A673 (cell line): ENCODE results near the gene CHKA. TPM values are rescaled to one million over a fixed set of nuclear protein-coding genes. Genes with fewer than 3 reads are reported as not detected.
"Not testable (repeated sequence)": the region's sequence is repeated elsewhere in the genome, so short reads cannot be mapped to it uniquely, and the experiment has no call there.

Experiments
- BruUV-seq: library from RNA; stranded (reverse); fragments of 400-500 nt; replicated peaks from 2 replicates; lab custom pipeline; 2021; lab: Mats Ljungman, UMichigan
- CTCF ChIA-PET: fragments of 300-600 bp; sonication (Branson Sonifier 250); formaldehyde crosslinking; loops from one replicate; lab custom pipeline; 2022; ENCODE audit warnings: antibody characterized with exemption; lab: Charles Lee
- POLR2A ChIA-PET: fragments of 300-600 bp; sonication (Branson Sonifier 250); formaldehyde crosslinking; loops from one replicate; lab custom pipeline; 2022; ENCODE audit warnings: antibody characterized with exemption; ENCODE audit not compliant: low non-redundant PET; lab: Charles Lee
- DNase-seq: peaks from one replicate; pipeline ENCODE4 v3.0.0-alpha.2; 2015; ENCODE audit warnings: low spot score
- H3K27ac ChIP-seq: fragments of 200-600 bp; sonication (generic); 2 replicates; pipeline ENCODE4 v1.5.1; 2016; ENCODE audit warnings: mixed run types, low read depth, mild to moderate bottlenecking, mixed read lengths, antibody characterized with exemption, low read length; ENCODE audit not compliant: poor library complexity, severe bottlenecking
- H3K27me3 ChIP-seq: fragments of 200-600 bp; sonication (generic); replicated peaks from 2 replicates; pipeline ENCODE4 v1.6.1; 2017; ENCODE audit warnings: mixed run types, low read depth, mild to moderate bottlenecking, mixed read lengths, antibody characterized with exemption, low read length; ENCODE audit not compliant: insufficient read depth, poor library complexity
- H3K36me3 ChIP-seq: fragments of 200-600 bp; sonication (generic); 2 replicates; pipeline ENCODE4 v1.6.1; 2016; ENCODE audit warnings: mixed run types, mild to moderate bottlenecking, mixed read lengths, antibody characterized with exemption, low read length; ENCODE audit not compliant: insufficient read depth, poor library complexity, severe bottlenecking
- H3K4me1 ChIP-seq: fragments of 200-600 bp; sonication (generic); 2 replicates; pipeline ENCODE4 v1.6.1; 2017; ENCODE audit warnings: mixed run types, mild to moderate bottlenecking, mixed read lengths, antibody characterized with exemption, low read length; ENCODE audit not compliant: insufficient read depth, poor library complexity, severe bottlenecking
- H3K4me3 ChIP-seq: fragments of 200-600 bp; sonication (generic); 2 replicates; pipeline ENCODE4 v1.5.1; 2016; ENCODE audit warnings: low read depth, mixed run types, mild to moderate bottlenecking, mixed read lengths, low read length; ENCODE audit not compliant: poor library complexity, severe bottlenecking
- H3K9me3 ChIP-seq: fragments of 200-600 bp; sonication (generic); 2 replicates; pipeline ENCODE4 v1.6.1; 2016; ENCODE audit warnings: mixed run types, low read depth, mild to moderate bottlenecking, mixed read lengths, antibody characterized with exemption, low read length; ENCODE audit not compliant: poor library complexity, severe bottlenecking
- EZH2 ChIP-seq: fragments of 200-600 bp; sonication (generic); IDR thresholded peaks from 2 replicates; pipeline ENCODE4 v1.6.1; 2017; ENCODE audit warnings: borderline replicate concordance, low read depth, mild to moderate bottlenecking, mixed read lengths, antibody characterized with exemption, low read length; ENCODE audit not compliant: poor library complexity, severe bottlenecking
- intact Hi-C: fragments of 100-400 bp; cut with micrococcal nuclease; formaldehyde crosslinking; loops from one replicate; pipeline ENCODE4 v1.10.0; 2022; ENCODE audit not compliant: unreplicated experiment
- total RNA-seq: library from RNA; stranded (reverse); gene quantifications from 2 replicates; pipeline ENCODE4 v1.2.3, GENCODE V29; 2021
- TF ChIP-seq, protein P1 (sequence below): fragments of 300-800, 200-600 bp; sonication (generic); conservative IDR thresholded peaks from 2 replicates; pipeline ENCODE4 v1.5.1; 2017; ENCODE audit warnings: low read depth, mild to moderate bottlenecking, antibody characterized with exemption, low read length, moderate library complexity, mixed read lengths

Gene CHKA
- total RNA-seq, 1 experiment from 2014 or later: 37.5 TPM

DNA sequence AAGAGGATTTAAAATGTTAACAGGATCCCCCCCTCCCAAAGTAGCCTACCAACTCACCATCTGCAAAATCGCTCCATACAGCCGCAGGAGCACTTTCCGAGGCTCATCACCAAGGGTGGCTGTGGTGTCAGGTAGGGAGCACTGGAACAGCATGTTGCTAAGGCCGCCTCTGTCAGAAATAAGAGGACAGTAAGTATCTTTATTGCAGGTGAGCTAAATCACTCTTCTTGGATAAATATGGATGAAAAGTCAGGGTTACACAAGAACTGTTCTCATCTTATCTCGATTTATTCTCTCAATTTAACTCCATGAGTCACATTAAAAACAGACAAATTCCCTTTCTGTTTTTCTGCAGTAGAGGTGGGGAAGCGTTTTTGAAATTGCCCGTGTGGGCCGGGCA, 24.2 kb downstream of the CHKA start:
- no TSS peak for BruUV-seq
- Histone ChIP-seq H3K9me3 (no peaks in the 10 kb centered on the region), H3K4me1 (no peaks in the 10 kb centered on the region), H3K27me3 (no peaks in the 10 kb centered on the region), H3K4me3 (no peak overlapping the region), H3K27ac (no peak overlapping the region), H3K36me3 (no peaks in the 10 kb centered on the region)
- CTCF ChIA-PET: no interaction called here
- intact Hi-C loops: no loop called here
- POLR2A ChIA-PET: no interaction called here
- TF ChIP-seq EZH2: no peak
- TF ChIP-seq, protein P1, sequence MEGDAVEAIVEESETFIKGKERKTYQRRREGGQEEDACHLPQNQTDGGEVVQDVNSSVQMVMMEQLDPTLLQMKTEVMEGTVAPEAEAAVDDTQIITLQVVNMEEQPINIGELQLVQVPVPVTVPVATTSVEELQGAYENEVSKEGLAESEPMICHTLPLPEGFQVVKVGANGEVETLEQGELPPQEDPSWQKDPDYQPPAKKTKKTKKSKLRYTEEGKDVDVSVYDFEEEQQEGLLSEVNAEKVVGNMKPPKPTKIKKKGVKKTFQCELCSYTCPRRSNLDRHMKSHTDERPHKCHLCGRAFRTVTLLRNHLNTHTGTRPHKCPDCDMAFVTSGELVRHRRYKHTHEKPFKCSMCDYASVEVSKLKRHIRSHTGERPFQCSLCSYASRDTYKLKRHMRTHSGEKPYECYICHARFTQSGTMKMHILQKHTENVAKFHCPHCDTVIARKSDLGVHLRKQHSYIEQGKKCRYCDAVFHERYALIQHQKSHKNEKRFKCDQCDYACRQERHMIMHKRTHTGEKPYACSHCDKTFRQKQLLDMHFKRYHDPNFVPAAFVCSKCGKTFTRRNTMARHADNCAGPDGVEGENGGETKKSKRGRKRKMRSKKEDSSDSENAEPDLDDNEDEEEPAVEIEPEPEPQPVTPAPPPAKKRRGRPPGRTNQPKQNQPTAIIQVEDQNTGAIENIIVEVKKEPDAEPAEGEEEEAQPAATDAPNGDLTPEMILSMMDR: no peak
- no peak for DNase-seq

DNA sequence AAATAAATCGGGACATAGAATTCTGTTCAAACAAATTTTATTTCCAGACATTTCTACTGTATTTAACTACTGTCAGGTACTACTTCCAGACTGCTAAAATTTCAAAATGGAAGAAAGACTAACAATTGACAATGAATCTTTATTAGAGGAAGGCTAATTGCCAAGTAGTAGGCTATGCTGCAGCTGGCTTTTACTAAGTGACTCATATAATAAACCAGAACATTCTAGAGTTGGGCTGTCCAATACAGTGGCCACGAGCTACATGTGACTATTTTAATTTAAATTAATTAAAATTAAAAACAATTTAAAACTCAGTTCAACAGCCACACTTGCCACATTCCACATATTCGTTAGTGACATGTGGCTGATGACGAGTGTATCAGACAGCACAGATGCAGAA, 27.6 kb downstream of the CHKA start:
- H3K4me3 ChIP-seq: no peak overlapping the region
- no peaks in the 10 kb centered on the region for H3K27me3 ChIP-seq
- TF ChIP-seq, protein P1: no peak
- BruUV-seq: no TSS peak
- no peaks in the 10 kb centered on the region for H3K36me3 ChIP-seq
- H3K4me1 ChIP-seq: no peaks in the 10 kb centered on the region
- DNase-seq: no peak
- CTCF ChIA-PET: no interaction called here
- no peak overlapping the region for H3K27ac ChIP-seq
- no peaks in the 10 kb centered on the region for H3K9me3 ChIP-seq
- intact Hi-C loops: no loop called here
- POLR2A ChIA-PET: no interaction called here

DNA sequence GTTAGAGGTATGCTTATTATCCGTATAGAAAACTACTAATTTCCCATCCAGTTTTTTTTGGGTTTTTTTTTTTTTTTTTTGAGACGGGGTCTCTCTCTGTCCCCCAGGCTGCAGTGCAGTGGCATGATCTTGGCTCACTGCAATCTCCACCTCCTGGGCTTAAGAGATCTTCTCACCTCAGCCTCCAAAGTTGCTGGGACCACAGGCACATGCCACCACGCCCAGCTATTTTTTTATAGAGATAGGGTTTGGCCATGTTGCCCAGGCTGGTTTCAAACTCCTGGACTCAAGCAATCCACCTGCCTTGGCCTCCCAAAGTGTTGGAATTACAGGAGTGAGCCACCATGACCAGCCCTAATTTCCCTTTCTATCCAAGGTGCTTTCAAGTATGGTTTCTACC, 28.2 kb downstream of the CHKA start:
- CTCF ChIA-PET, POLR2A ChIA-PET, intact Hi-C loops, DNase-seq, H3K27ac ChIP-seq, BruUV-seq, H3K36me3 ChIP-seq, H3K4me1 ChIP-seq, H3K4me3 ChIP-seq, H3K9me3 ChIP-seq, H3K27me3 ChIP-seq: not testable (repeated sequence)

DNA sequence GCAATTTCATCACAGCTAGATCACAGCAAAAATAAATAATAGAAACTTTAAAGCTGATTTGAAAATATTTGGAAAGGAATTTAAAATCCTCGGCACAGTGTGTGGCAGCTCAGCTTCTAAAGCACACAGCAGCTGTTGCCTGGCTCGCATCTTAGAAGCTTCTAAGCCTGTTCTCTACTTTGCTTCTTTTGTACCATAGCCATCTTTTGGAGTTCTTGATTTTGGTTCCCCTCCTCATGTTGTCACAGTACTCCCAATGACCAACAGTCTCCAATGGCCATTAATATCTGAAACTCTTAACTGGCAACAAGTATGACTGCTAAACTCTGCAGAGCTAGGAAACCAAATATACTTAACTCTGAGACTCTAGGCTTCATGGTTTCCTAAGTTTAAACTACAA, 28.8 kb downstream of the CHKA start:
- no peak for DNase-seq
- ChIA-PET POLR2A (no interaction called here), CTCF (no interaction called here)
- Histone ChIP-seq H3K4me3 (no peak overlapping the region), H3K27ac (no peak overlapping the region), H3K4me1 (no peaks in the 10 kb centered on the region), H3K27me3 (no peaks in the 10 kb centered on the region), H3K9me3 (no peaks in the 10 kb centered on the region), H3K36me3 (no peaks in the 10 kb centered on the region)
- no peak for TF ChIP-seq EZH2
- TF ChIP-seq, protein P1: no peak
- BruUV-seq: no TSS peak
- intact Hi-C loops: no loop called here
